ENCODE results near the gene FRG2B.
"Not testable (repeated sequence)": the region's sequence is repeated elsewhere in the genome, so short reads cannot be mapped to it uniquely, and the experiment has no call there.

Gene FRG2B

GRCh38 chr10:133592716-133593115 is 33.9 kb downstream of the FRG2B start:
- DNase-seq, result no peak

- no peak for DNase-seq
Observed at GRCh38 chr10:133590970-133591359, 35.6 kb downstream of the FRG2B start.

- DNase-seq, result no peak
Observed at GRCh38 chr10:133590226-133590969, 36.2 kb downstream of the FRG2B start.

GRCh38 chr10:133577037-133577436 is 49.6 kb downstream of the FRG2B start:
- DNase-seq, result not testable (repeated sequence)

All from stimulated activated CD4-positive, alpha-beta T cell treated with anti-CD3 and anti-CD28 coated beads, Interleukin-2, amount 100 ng/mL, for 48 hours (primary cell).